ENCODE measurements around the gene PDE4D. TPM values are rescaled to one million over a fixed set of nuclear protein-coding genes. Genes with fewer than 3 reads are reported as not detected.

PDE4D gene
- total RNA-seq, 4 donors from 2014 or later, result 14.7 to 36.3 (median 24.7) TPM

DNA sequence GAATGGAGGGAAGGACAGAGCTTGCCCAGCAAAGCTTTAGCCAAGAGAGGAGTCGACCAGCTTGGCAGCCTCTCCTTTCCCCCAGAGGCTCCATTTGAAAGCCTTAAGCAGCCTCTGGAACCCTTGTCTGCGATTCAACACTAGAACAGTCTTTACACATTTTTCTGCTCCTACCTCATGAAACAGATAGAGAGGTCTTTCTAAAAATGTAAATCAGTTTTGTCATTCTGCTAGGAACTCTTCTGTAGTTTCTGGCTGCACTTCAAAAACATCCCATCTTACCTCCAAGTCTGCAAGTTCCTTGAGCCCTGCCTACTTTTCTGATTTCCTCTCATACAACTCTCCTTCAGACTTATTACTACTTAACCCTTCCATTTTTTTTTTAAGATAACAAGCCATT, 70.1 kb downstream of the PDE4D start:
- Histone ChIP-seq H3K27ac (no peak overlapping the region), H3K4me3 (replicated peaks in 1 of 3) (no peak overlapping the region), H3K36me3 (no peaks in the 10 kb centered on the region), H3K27me3 (no peaks in the 10 kb centered on the region), H3K9me3 (no peaks in the 10 kb centered on the region), H3K4me1 (no peaks in the 10 kb centered on the region)
- DNase-seq, result no peak
- intact Hi-C loops (cut with DNase I), result no loop called here
- TF ChIP-seq POLR2A (IDR thresholded peaks at IDR 0.05), result no peak
- TF ChIP-seq, protein P1, sequence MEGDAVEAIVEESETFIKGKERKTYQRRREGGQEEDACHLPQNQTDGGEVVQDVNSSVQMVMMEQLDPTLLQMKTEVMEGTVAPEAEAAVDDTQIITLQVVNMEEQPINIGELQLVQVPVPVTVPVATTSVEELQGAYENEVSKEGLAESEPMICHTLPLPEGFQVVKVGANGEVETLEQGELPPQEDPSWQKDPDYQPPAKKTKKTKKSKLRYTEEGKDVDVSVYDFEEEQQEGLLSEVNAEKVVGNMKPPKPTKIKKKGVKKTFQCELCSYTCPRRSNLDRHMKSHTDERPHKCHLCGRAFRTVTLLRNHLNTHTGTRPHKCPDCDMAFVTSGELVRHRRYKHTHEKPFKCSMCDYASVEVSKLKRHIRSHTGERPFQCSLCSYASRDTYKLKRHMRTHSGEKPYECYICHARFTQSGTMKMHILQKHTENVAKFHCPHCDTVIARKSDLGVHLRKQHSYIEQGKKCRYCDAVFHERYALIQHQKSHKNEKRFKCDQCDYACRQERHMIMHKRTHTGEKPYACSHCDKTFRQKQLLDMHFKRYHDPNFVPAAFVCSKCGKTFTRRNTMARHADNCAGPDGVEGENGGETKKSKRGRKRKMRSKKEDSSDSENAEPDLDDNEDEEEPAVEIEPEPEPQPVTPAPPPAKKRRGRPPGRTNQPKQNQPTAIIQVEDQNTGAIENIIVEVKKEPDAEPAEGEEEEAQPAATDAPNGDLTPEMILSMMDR (IDR thresholded peaks at IDR 0.05), result no peak
- WGBS, 2 donors, result 66 to 73% methylated on average over 2 of the region's 2 CpGs

DNA sequence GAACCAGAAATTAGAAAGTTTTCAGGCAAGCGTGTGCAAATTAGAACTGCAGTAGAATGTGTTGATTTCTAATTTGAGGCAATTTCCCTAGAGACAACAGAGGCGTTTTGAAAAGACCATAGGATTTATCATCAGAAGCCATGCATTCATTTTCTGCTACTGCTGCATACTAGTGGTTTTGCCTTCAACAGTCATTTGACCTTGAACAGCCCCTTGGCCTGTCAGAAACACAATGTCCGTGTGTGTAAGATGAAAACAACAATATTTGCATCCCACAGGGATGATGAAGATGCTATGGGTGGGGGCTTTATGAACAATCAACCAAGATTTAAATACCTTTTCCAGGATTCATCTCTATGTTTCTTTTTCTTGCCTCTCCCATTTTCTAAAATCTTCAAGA, 73.7 kb downstream of the PDE4D start:
- H3K27ac ChIP-seq, result no peak overlapping the region
- no peaks in the 10 kb centered on the region for H3K4me1 ChIP-seq
- intact Hi-C loops (cut with DNase I), result no loop called here
- H3K36me3 ChIP-seq, result no peaks in the 10 kb centered on the region
- no peaks in the 10 kb centered on the region for H3K27me3 ChIP-seq
- WGBS, 2 donors, result 63 to 68% methylated on average over 3 of the region's 3 CpGs
- no peaks in the 10 kb centered on the region for H3K9me3 ChIP-seq
- H3K4me3 ChIP-seq (replicated peaks in 1 of 3), result no peak overlapping the region
- no peak for DNase-seq
- TF ChIP-seq POLR2A (IDR thresholded peaks at IDR 0.05), result no peak
- TF ChIP-seq, protein P1 (IDR thresholded peaks at IDR 0.05), result no peak

- no peak for TF ChIP-seq POLR2A (IDR thresholded peaks at IDR 0.05)
- TF ChIP-seq, protein P1 (IDR thresholded peaks at IDR 0.05), result no peak
- no peak for DNase-seq
- H3K9me3 ChIP-seq, result no peaks in the 10 kb centered on the region
- no peaks in the 10 kb centered on the region for H3K36me3 ChIP-seq
- no peaks in the 10 kb centered on the region for H3K4me1 ChIP-seq
- H3K27ac ChIP-seq, result no peak overlapping the region
- WGBS, 2 donors, result 96 to 97% methylated on average over 6 of the region's 6 CpGs
- no peaks in the 10 kb centered on the region for H3K27me3 ChIP-seq
- H3K4me3 ChIP-seq (replicated peaks in 1 of 3), result no peak overlapping the region
- intact Hi-C loops (cut with DNase I), result no loop called here
Measured at GRCh38 chr5:59817536-59817935, 76.0 kb downstream of the PDE4D start.

- Histone ChIP-seq H3K27me3 (no peaks in the 10 kb centered on the region), H3K27ac (no peak overlapping the region), H3K36me3 (no peaks in the 10 kb centered on the region), H3K4me1 (no peaks in the 10 kb centered on the region), H3K9me3 (no peaks in the 10 kb centered on the region), H3K4me3 (replicated peaks in 1 of 3) (no peak overlapping the region)
- intact Hi-C loops (cut with DNase I), result no loop called here
- TF ChIP-seq, protein P1 (IDR thresholded peaks at IDR 0.05), result no peak
- no peak for TF ChIP-seq POLR2A (IDR thresholded peaks at IDR 0.05)
- WGBS, 2 donors, result 80 to 83% methylated on average over 6 of the region's 6 CpGs
- DNase-seq, result no peak
Measured at GRCh38 chr5:59816654-59817300, 76.7 kb downstream of the PDE4D start.

- Histone ChIP-seq H3K4me1 (no peaks in the 10 kb centered on the region), H3K36me3 (no peaks in the 10 kb centered on the region), H3K27ac (no peak overlapping the region), H3K9me3 (no peaks in the 10 kb centered on the region), H3K27me3 (no peaks in the 10 kb centered on the region), H3K4me3 (replicated peaks in 1 of 3) (no peak overlapping the region)
- TF ChIP-seq, protein P1 (IDR thresholded peaks at IDR 0.05), result no peak
- TF ChIP-seq POLR2A (IDR thresholded peaks at IDR 0.05), result no peak
- WGBS, 2 donors, result 93 to 95% methylated on average over 2 of the region's 2 CpGs
- intact Hi-C loops (cut with DNase I), result no loop called here
- DNase-seq, result no peak
Measured at GRCh38 chr5:59814537-59814872, 79.0 kb downstream of the PDE4D start.
